ENCODE results near the gene APOBEC4. TPM values are rescaled to one million over a fixed set of nuclear protein-coding genes. Genes with fewer than 3 reads are reported as not detected.

Gene APOBEC4
- polyA plus RNA-seq, 1 of the 3 experiments (the other 2 are of a cell fraction) = not detected

GRCh38 chr1:183622013-183622412, 31.1 kb downstream of the APOBEC4 start:
- H3K27me3 ChIP-seq (ENCODE audit: insufficient read depth) = no peaks in the 10 kb centered on the region
- peaks cover 34% of the 10 kb centered on the region for H3F3A ChIP-seq (replicated peaks; ENCODE audit: insufficient read depth)
- TF ChIP-seq EP300 (IDR thresholded peaks at IDR 0.05; ENCODE audit: borderline replicate concordance in 1 of 2, low read depth in 1 of 2, low read length in 1 of 2) (no peak), CHD2 (IDR thresholded peaks at IDR 0.05; ENCODE audit: low read length, partially characterized antibody) (no peak), MXI1 (IDR thresholded peaks at IDR 0.05; ENCODE audit: low read depth, low read length) (no peak), FOXJ3 (CRISPR knock-in tag; IDR thresholded peaks at IDR 0.05) (no peak), GABPA (IDR thresholded peaks at IDR 0.05; ENCODE audit: low read depth) (no peak), TCF12 (IDR thresholded peaks at IDR 0.05) (no peak), POLR2AphosphoS5 (IDR thresholded peaks at IDR 0.05; ENCODE audit: low read depth, low read length) (no peak)
- no peak overlapping the region for H2AFZ ChIP-seq (ENCODE audit: low read depth)
- ChIA-PET POLR2A (no interaction called here), CTCF (interaction anchor here (0.9 to 1.4 kb wide), 6 partner anchors 11 to 597 kb away, joined by 3 to 7 read pairs (median 4); no protein-coding TSS in a partner anchor)
- no peak overlapping the region for H3K4me2 ChIP-seq
- no peak overlapping the region for H3K9ac ChIP-seq
- no peak overlapping the region for H3K4me3 ChIP-seq (ENCODE audit: low read depth in 2 of 2, low read length in 1 of 2)
- peaks cover 3 to 12% of the 10 kb centered on the region in 2 experiments; a peak in 2 of 4 replicates for H3K4me1 ChIP-seq (ENCODE audit: control insufficient read depth in 1 of 2, insufficient read depth in 2 of 2, low read depth in 1 of 2, low read length in 1 of 2)
- H3K36me3 ChIP-seq (replicated peaks in 1 of 2; ENCODE audit: control insufficient read depth in 1 of 2, insufficient read depth in 2 of 2, low read length in 1 of 2) = peaks cover 26 to 31% of the 10 kb centered on the region in 2 experiments
- no peak for DNase-seq
- H3K27ac ChIP-seq (ENCODE audit: low read depth in 2 of 2, low read length in 1 of 2) = peak overlapping the region in 1 of 2 experiments; percentile 47; a peak in 1 of 4 replicates
- H3K9me2 ChIP-seq = no peaks in the 10 kb centered on the region
- H4K20me1 ChIP-seq (ENCODE audit: insufficient read depth) = peaks cover 7% of the 10 kb centered on the region
- no peaks in the 10 kb centered on the region for H3K9me3 ChIP-seq
- peaks cover 17% of the 10 kb centered on the region; the same call in 1 of the 2 replicates for H3K79me2 ChIP-seq (ENCODE audit: insufficient read depth)
- WGBS (ENCODE audit: low lambda C conversion rate) = 83% methylated on average over 1 of the region's 1 CpG

- no peaks in the 10 kb centered on the region for H3K27me3 ChIP-seq (ENCODE audit: insufficient read depth)
- peaks cover 27% of the 10 kb centered on the region for H3F3A ChIP-seq (replicated peaks; ENCODE audit: insufficient read depth)
- no peaks in the 10 kb centered on the region for H4K20me1 ChIP-seq (ENCODE audit: insufficient read depth)
- no peak overlapping the region for H3K27ac ChIP-seq (ENCODE audit: low read depth in 2 of 2, low read length in 1 of 2)
- WGBS (ENCODE audit: low lambda C conversion rate) = 95% methylated on average over 2 of the region's 2 CpGs
- no peak for TF ChIP-seq ZBTB33 (IDR thresholded peaks at IDR 0.05; ENCODE audit: borderline replicate concordance, low read depth)
- no peak for TF ChIP-seq EZH2phosphoT487 (IDR thresholded peaks at IDR 0.05; ENCODE audit: borderline replicate concordance, low read depth)
- no peak for TF ChIP-seq ELF1 (IDR thresholded peaks at IDR 0.05)
- TF ChIP-seq RFX5 (IDR thresholded peaks at IDR 0.05; ENCODE audit: low read length) = no peak
- TF ChIP-seq TAF1 (IDR thresholded peaks at IDR 0.05; ENCODE audit: borderline replicate concordance, low read depth, low read length) = no peak
- TF ChIP-seq FOSL2 (IDR thresholded peaks at IDR 0.05; ENCODE audit: borderline replicate concordance, low read depth) = no peak
- TF ChIP-seq IRF3 (IDR thresholded peaks at IDR 0.05; ENCODE audit: low read depth, low read length) = no peak
- no peak for TF ChIP-seq GATA2 (CRISPR knock-in tag; IDR thresholded peaks at IDR 0.05)
- TF ChIP-seq RCOR1 (IDR thresholded peaks at IDR 0.05; ENCODE audit: low read length) = no peak
- TF ChIP-seq JUND (IDR thresholded peaks at IDR 0.05) = no peak
- TF ChIP-seq SMC3 (IDR thresholded peaks at IDR 0.05; ENCODE audit: low read depth, low read length) = no peak
- TF ChIP-seq EP300 (IDR thresholded peaks at IDR 0.05; ENCODE audit: borderline replicate concordance in 1 of 2, low read depth in 1 of 2, low read length in 1 of 2) = no peak
- no peak for TF ChIP-seq SIN3A (IDR thresholded peaks at IDR 0.05; ENCODE audit: borderline replicate concordance, low read depth, low read length)
- TF ChIP-seq REST (IDR thresholded peaks at IDR 0.05; ENCODE audit: low read depth, low read length) = no peak
- no peak overlapping the region for H3K4me2 ChIP-seq
- POLR2A ChIA-PET = no interaction called here
- CTCF ChIA-PET = interaction anchor here (1.6 to 2.5 kb wide), 2 partner anchors 13 to 339 kb away, joined by 6 to 13 read pairs; no protein-coding TSS in a partner anchor
- peaks cover under 1% of the 10 kb centered on the region; the same call in 1 of the 2 replicates for H3K79me2 ChIP-seq (ENCODE audit: insufficient read depth)
- H3K4me1 ChIP-seq (ENCODE audit: control insufficient read depth in 1 of 2, insufficient read depth in 2 of 2, low read depth in 1 of 2, low read length in 1 of 2) = peaks cover 0 to 3% of the 10 kb centered on the region in 2 experiments; a peak in 1 of 4 replicates
- peaks cover 9 to 14% of the 10 kb centered on the region in 2 experiments for H3K36me3 ChIP-seq (replicated peaks in 1 of 2; ENCODE audit: control insufficient read depth in 1 of 2, insufficient read depth in 2 of 2, low read length in 1 of 2)
- H3K9me3 ChIP-seq = no peaks in the 10 kb centered on the region
- H2AFZ ChIP-seq (ENCODE audit: low read depth) = no peak overlapping the region
- DNase-seq = no peak
- no peak overlapping the region for H3K9ac ChIP-seq
- H3K9me2 ChIP-seq = no peaks in the 10 kb centered on the region
- H3K4me3 ChIP-seq (ENCODE audit: low read depth in 2 of 2, low read length in 1 of 2) = no peak overlapping the region
These were observed 32.8 kb downstream of the APOBEC4 start for GRCh38 chr1:183620311-183620710.

Data from SK-N-SH (cell line).